SK-N-SH treated with all-trans-retinoic acid at 6 μM for 48 hours (cell line): ENCODE results near the gene SEMA5A.

Source experiments
- ARNTL ChIP-seq: fragments of 450-650 bp; formaldehyde crosslinking; IDR thresholded peaks from 2 replicates; pipeline ENCODE4 v1.5.0; 2020; ENCODE audit warnings: low read depth, mild to moderate bottlenecking, moderate library complexity, borderline replicate concordance
- BACH2 ChIP-seq: fragments of 250-450 bp; sonication (Bioruptor Pico); IDR thresholded peaks from 2 replicates; pipeline ENCODE4 v1.9.0; 2021; ENCODE audit warnings: mild to moderate bottlenecking, borderline replicate concordance
- CSDC2 ChIP-seq: fragments of 250-450 bp; sonication (Bioruptor Pico); IDR thresholded peaks from 2 replicates; pipeline ENCODE4 v1.5.0; 2020; ENCODE audit warnings: mild to moderate bottlenecking, moderate library complexity
- ESRRG ChIP-seq: fragments of 250-450 bp; sonication (Bioruptor Pico); IDR thresholded peaks from 2 replicates; pipeline ENCODE4 v1.6.1; 2021; ENCODE audit warnings: mild to moderate bottlenecking
- ISL1 ChIP-seq: fragments of 250-450 bp; sonication (Bioruptor Pico); IDR thresholded peaks from 2 replicates; pipeline ENCODE4 v2.1.2; 2022; ENCODE audit warnings: mild to moderate bottlenecking, moderate library complexity
- OSR1 ChIP-seq: fragments of 250-450 bp; sonication (Bioruptor Pico); IDR thresholded peaks from 2 replicates; pipeline ENCODE4 v1.8.0; 2022; ENCODE audit warnings: moderate library complexity, mild to moderate bottlenecking, inconsistent platforms
- ZC3H10 ChIP-seq: fragments of 250-450 bp; sonication (Bioruptor Pico); IDR thresholded peaks from 2 replicates; pipeline ENCODE4 v1.5.1; 2021; ENCODE audit warnings: mild to moderate bottlenecking, moderate library complexity
- ZFP3 ChIP-seq: fragments of 250-450 bp; sonication (Bioruptor Pico); IDR thresholded peaks from 2 replicates; pipeline ENCODE4 v1.5.0; 2020; ENCODE audit warnings: mild to moderate bottlenecking, moderate library complexity
- ZFP30 ChIP-seq: fragments of 450-650 bp; formaldehyde crosslinking; IDR thresholded peaks from 2 replicates; pipeline ENCODE4 v1.5.0; 2022; ENCODE audit warnings: mild to moderate bottlenecking, moderate library complexity
- ZNF565 ChIP-seq: fragments of 450-650 bp; formaldehyde crosslinking; conservative IDR thresholded peaks from 2 replicates; pipeline ENCODE4 v1.5.0; 2020; ENCODE audit warnings: low read depth, mild to moderate bottlenecking, moderate library complexity
- ZNF70 ChIP-seq: fragments of 450-650 bp; formaldehyde crosslinking; IDR thresholded peaks from 2 replicates; pipeline ENCODE4 v1.5.0; 2020; ENCODE audit warnings: mild to moderate bottlenecking, moderate library complexity
- ZNF8 ChIP-seq: fragments of 450-650 bp; formaldehyde crosslinking; IDR thresholded peaks from 2 replicates; pipeline ENCODE4 v1.5.0; 2020; ENCODE audit warnings: mild to moderate bottlenecking, moderate library complexity
- TF ChIP-seq, protein P1 (sequence below): fragments of 250-450 bp; sonication (Bioruptor Pico); IDR thresholded peaks from 2 replicates; pipeline ENCODE4 v1.5.1; 2020; ENCODE audit warnings: low read depth, mild to moderate bottlenecking, moderate library complexity
- TF ChIP-seq, protein P2 (sequence below): fragments of 250-450 bp; sonication (Bioruptor Pico); IDR thresholded peaks from 2 replicates; pipeline ENCODE4 v1.8.0; 2020; ENCODE audit warnings: mild to moderate bottlenecking, moderate library complexity, borderline replicate concordance

- TF ChIP-seq ARNTL (CRISPR knock-in tag) (no peak), ZNF70 (CRISPR knock-in tag) (no peak), ZNF8 (CRISPR knock-in tag) (no peak), ZFP30 (CRISPR knock-in tag) (no peak), ZC3H10 (CRISPR knock-in tag) (no peak), ISL1 (CRISPR knock-in tag) (no peak), ZFP3 (CRISPR knock-in tag) (no peak), CSDC2 (CRISPR knock-in tag) (no peak), ZNF565 (no peak), ESRRG (no peak), OSR1 (CRISPR knock-in tag) (no peak), BACH2 (CRISPR knock-in tag) (no peak)
- TF ChIP-seq, protein P1, sequence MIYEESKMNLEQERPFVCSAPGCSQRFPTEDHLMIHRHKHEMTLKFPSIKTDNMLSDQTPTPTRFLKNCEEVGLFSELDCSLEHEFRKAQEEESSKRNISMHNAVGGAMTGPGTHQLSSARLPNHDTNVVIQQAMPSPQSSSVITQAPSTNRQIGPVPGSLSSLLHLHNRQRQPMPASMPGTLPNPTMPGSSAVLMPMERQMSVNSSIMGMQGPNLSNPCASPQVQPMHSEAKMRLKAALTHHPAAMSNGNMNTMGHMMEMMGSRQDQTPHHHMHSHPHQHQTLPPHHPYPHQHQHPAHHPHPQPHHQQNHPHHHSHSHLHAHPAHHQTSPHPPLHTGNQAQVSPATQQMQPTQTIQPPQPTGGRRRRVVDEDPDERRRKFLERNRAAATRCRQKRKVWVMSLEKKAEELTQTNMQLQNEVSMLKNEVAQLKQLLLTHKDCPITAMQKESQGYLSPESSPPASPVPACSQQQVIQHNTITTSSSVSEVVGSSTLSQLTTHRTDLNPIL (CRISPR knock-in tag): no peak
- TF ChIP-seq, protein P2, sequence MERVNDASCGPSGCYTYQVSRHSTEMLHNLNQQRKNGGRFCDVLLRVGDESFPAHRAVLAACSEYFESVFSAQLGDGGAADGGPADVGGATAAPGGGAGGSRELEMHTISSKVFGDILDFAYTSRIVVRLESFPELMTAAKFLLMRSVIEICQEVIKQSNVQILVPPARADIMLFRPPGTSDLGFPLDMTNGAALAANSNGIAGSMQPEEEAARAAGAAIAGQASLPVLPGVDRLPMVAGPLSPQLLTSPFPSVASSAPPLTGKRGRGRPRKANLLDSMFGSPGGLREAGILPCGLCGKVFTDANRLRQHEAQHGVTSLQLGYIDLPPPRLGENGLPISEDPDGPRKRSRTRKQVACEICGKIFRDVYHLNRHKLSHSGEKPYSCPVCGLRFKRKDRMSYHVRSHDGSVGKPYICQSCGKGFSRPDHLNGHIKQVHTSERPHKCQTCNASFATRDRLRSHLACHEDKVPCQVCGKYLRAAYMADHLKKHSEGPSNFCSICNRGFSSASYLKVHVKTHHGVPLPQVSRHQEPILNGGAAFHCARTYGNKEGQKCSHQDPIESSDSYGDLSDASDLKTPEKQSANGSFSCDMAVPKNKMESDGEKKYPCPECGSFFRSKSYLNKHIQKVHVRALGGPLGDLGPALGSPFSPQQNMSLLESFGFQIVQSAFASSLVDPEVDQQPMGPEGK (CRISPR knock-in tag): no peak
These were observed 48.5 kb downstream of the SEMA5A start for GRCh38 chr5:9497347-9497746.
